Measurements from ENCODE around the gene PKNOX2. TPM values are rescaled to one million over a fixed set of nuclear protein-coding genes. Genes with fewer than 3 reads are reported as not detected.

PKNOX2 gene
- total and polyA plus RNA-seq, 4 donors = 3.1 to 10.6 (median 7.9) TPM

DNA sequence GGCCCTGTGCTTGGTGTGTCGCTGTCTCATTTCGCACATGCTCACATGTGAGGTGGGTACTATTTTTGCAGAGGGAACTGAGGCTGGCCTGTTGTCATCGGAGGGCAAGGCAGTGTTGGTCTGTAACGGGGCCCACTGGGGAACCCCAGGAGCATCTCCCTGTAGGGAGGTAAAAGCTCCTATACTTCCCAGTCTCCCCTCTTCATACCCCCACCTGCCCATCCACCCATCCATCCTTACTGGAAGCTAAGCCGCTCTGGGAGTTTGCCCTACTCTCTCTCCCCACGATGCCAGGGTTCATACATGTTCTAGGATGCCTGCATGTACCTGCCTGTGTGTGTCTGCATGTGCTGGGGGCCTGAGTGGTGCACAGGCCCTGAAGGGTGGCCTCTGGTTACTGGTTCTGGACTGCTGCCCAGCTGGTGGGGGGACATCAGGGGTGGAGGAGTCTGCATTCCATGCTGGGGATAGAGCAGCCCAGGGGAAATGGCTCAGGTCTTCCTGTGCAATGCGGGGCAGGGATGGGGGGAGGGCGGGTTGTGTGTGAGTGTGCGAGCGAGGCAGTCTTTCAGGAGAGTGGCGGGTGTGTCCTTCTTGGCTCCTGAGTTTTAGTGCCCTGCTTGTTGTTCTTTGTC is 77.7 kb downstream of the PKNOX2 start:
- H3K4me3 ChIP-seq = no peak overlapping the region
- TF ChIP-seq, protein P1, sequence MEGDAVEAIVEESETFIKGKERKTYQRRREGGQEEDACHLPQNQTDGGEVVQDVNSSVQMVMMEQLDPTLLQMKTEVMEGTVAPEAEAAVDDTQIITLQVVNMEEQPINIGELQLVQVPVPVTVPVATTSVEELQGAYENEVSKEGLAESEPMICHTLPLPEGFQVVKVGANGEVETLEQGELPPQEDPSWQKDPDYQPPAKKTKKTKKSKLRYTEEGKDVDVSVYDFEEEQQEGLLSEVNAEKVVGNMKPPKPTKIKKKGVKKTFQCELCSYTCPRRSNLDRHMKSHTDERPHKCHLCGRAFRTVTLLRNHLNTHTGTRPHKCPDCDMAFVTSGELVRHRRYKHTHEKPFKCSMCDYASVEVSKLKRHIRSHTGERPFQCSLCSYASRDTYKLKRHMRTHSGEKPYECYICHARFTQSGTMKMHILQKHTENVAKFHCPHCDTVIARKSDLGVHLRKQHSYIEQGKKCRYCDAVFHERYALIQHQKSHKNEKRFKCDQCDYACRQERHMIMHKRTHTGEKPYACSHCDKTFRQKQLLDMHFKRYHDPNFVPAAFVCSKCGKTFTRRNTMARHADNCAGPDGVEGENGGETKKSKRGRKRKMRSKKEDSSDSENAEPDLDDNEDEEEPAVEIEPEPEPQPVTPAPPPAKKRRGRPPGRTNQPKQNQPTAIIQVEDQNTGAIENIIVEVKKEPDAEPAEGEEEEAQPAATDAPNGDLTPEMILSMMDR (IDR thresholded peaks at IDR 0.05; ENCODE audit: control extremely low read depth, extremely low read depth) = no peak
- ATAC-seq (ENCODE audit: insufficient read depth, low FRiP score) (no peak), DNase-seq (no peak)
- H3K9me3 ChIP-seq (ENCODE audit: control insufficient read depth in 4 of 4, insufficient read depth in 3 of 4, low read length in 3 of 4) = no peaks in the 10 kb centered on the region
- H3K36me3 ChIP-seq (ENCODE audit: control insufficient read depth in 4 of 4, insufficient read depth in 4 of 4, low read length in 4 of 4) = peaks cover 0 to 1% (median under 1%) of the 10 kb centered on the region in 4 donors
- no peak overlapping the region for H3K9ac ChIP-seq (ENCODE audit: insufficient read depth in 1 of 2, low read length in 2 of 2)
- no peaks in the 10 kb centered on the region for H3K27me3 ChIP-seq (ENCODE audit: control insufficient read depth in 3 of 3, insufficient read depth in 3 of 3, low read length in 2 of 3)
- WGBS, 2 donors = 82 to 84% methylated on average over 11 of the region's 11 CpGs
- H3K27ac ChIP-seq (ENCODE audit: low read depth in 1 of 2, low read length in 1 of 2) = no peak overlapping the region
- peaks cover 0 to 22% (median 3%) of the 10 kb centered on the region in 5 donors for H3K4me1 ChIP-seq (ENCODE audit: control insufficient read depth in 5 of 5, insufficient read depth in 5 of 5, low read length in 5 of 5)

DNA sequence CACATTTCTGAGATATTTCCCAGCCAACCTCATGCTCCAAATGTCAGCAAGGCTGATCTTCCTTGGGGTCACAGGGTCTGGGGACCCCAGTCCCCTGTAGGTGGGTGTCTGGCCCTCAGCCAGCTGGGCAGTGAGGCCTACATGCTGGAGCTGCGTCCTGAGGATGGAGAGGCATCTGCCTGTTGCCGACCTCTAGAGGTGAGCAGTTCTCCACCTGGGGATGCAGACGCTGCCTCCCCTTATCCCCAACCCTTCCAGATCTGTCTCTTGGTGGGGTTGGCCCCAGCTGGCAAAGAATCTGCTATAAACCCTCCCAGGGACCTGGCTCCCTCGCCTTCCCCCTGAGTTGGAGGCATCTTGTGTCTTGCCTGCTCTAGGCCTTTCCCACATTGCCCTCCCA is 79.6 kb downstream of the PKNOX2 start:
- WGBS, 2 donors = 70 to 76% methylated on average over 4 of the region's 4 CpGs
- Histone ChIP-seq H3K4me3 (no peak overlapping the region), H3K9me3 (ENCODE audit: control insufficient read depth in 4 of 4, insufficient read depth in 3 of 4, low read length in 3 of 4) (no peaks in the 10 kb centered on the region), H3K27ac (ENCODE audit: low read depth in 1 of 2, low read length in 1 of 2) (no peak overlapping the region), H3K36me3 (ENCODE audit: control insufficient read depth in 4 of 4, insufficient read depth in 4 of 4, low read length in 4 of 4) (no peaks in the 10 kb centered on the region), H3K9ac (ENCODE audit: insufficient read depth in 1 of 2, low read length in 2 of 2) (no peak overlapping the region), H3K27me3 (ENCODE audit: control insufficient read depth in 3 of 3, insufficient read depth in 3 of 3, low read length in 2 of 3) (no peaks in the 10 kb centered on the region), H3K4me1 (ENCODE audit: control insufficient read depth in 5 of 5, insufficient read depth in 5 of 5, low read length in 5 of 5) (peaks cover 0 to 20% (median 0%) of the 10 kb centered on the region in 5 donors)
- ATAC-seq (ENCODE audit: insufficient read depth, low FRiP score) (no peak), DNase-seq (no peak)
- TF ChIP-seq, protein P1 (IDR thresholded peaks at IDR 0.05; ENCODE audit: control extremely low read depth, extremely low read depth) = no peak

DNA sequence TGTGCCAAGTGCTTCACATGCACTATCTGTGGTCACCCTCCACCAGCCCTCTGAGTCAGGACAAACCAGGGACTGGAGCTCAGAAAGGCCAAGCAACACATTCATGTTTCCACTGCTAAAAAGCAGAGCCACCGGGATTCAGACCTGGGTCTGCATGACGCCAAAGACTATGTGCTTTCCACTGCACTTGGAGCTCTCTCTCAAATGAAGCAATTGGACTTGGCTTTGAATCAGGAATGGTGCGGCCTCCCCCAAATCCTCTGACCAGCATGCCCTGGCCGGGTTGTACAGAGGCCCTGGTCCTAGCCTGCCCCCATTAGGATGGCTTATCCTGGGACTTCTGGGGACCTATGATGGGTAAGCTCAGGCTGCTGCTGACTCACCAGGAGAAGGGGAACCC is 80.7 kb downstream of the PKNOX2 start:
- peak in 1 of 3 donors; percentile 67 for DNase-seq
- TF ChIP-seq, protein P1 (IDR thresholded peaks at IDR 0.05; ENCODE audit: control extremely low read depth, extremely low read depth) = no peak
- 70 to 92% methylated on average over 4 of the region's 4 CpGs for WGBS, 2 donors

GRCh38 chr11:125247431-125247830 is 82.9 kb downstream of the PKNOX2 start:
- ATAC-seq (ENCODE audit: insufficient read depth, low FRiP score) (no peak), DNase-seq (no peak)
- no peak overlapping the region for H3K4me3 ChIP-seq
- 71 to 74% methylated on average over 2 of the region's 2 CpGs for WGBS, 2 donors
- H3K27me3 ChIP-seq (ENCODE audit: control insufficient read depth in 3 of 3, insufficient read depth in 3 of 3, low read length in 2 of 3) = no peaks in the 10 kb centered on the region
- H3K36me3 ChIP-seq (ENCODE audit: control insufficient read depth in 4 of 4, insufficient read depth in 4 of 4, low read length in 4 of 4) = no peaks in the 10 kb centered on the region
- H3K9me3 ChIP-seq (ENCODE audit: control insufficient read depth in 4 of 4, insufficient read depth in 3 of 4, low read length in 3 of 4) = no peaks in the 10 kb centered on the region
- H3K4me1 ChIP-seq (ENCODE audit: control insufficient read depth in 5 of 5, insufficient read depth in 5 of 5, low read length in 5 of 5) = peaks cover 0 to 29% (median 3%) of the 10 kb centered on the region in 5 donors
- no peak overlapping the region for H3K9ac ChIP-seq (ENCODE audit: insufficient read depth in 1 of 2, low read length in 2 of 2)
- H3K27ac ChIP-seq (ENCODE audit: low read depth in 1 of 2, low read length in 1 of 2) = no peak overlapping the region
- TF ChIP-seq, protein P1 (IDR thresholded peaks at IDR 0.05; ENCODE audit: control extremely low read depth, extremely low read depth) = no peak

More for the DNA sequence above, 80.7 kb downstream of the PKNOX2 start:
- Histone ChIP-seq H3K9ac (ENCODE audit: insufficient read depth in 1 of 2, low read length in 2 of 2) (no peak overlapping the region), H3K27ac (ENCODE audit: low read depth in 1 of 2, low read length in 1 of 2) (peak overlapping the region in 1 of 2 donors; percentile 42), H3K9me3 (ENCODE audit: control insufficient read depth in 4 of 4, insufficient read depth in 3 of 4, low read length in 3 of 4) (no peaks in the 10 kb centered on the region), H3K36me3 (ENCODE audit: control insufficient read depth in 4 of 4, insufficient read depth in 4 of 4, low read length in 4 of 4) (no peaks in the 10 kb centered on the region), H3K27me3 (ENCODE audit: control insufficient read depth in 3 of 3, insufficient read depth in 3 of 3, low read length in 2 of 3) (no peaks in the 10 kb centered on the region), H3K4me3 (no peak overlapping the region), H3K4me1 (ENCODE audit: control insufficient read depth in 5 of 5, insufficient read depth in 5 of 5, low read length in 5 of 5) (peaks cover 0 to 12% (median 0%) of the 10 kb centered on the region in 5 donors)
- ATAC-seq (ENCODE audit: insufficient read depth, low FRiP score) = no peak

Data from lung (tissue), 12 donors.